Stimulated activated CD8-positive, alpha-beta memory T cell treated with anti-CD3 and anti-CD28 coated beads, Interleukin-15, amount 100 ng/mL, for 4 hours (primary cell): ENCODE results near the gene COL10A1.
"Not testable (repeated sequence)": the region's sequence is repeated elsewhere in the genome, so short reads cannot be mapped to it uniquely, and the experiment has no call there.

Experiments used
- DNase-seq, 2 donors: peaks; one replicate each; pipeline ENCODE4 v3.0.0-alpha.2; 2020; ENCODE audit warnings: low read depth in 2 of 2

The COL10A1 gene

GRCh38 chr6:116120430-116120829 is 5.5 kb downstream of the COL10A1 start:
- DNase-seq, result no peak

DNA sequence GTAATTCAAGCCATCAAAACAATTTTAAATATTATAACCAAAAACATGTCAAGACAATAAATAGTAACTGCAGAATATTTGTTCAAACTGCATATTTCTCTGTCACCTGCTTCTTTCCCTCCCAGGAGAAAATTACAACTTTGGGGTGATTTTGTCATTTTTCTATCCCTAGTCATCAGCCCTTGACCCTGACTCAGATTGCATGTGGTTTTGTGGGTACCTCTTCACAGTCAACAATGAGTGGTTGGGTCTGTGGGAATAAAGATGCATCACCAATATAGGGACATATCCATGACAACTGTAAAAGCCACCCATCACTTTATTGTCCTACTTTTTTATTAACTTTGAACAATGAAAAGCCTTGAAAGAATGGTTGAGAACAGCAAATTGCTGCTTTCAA is 7.3 kb downstream of the COL10A1 start:
- no peak for DNase-seq

DNA sequence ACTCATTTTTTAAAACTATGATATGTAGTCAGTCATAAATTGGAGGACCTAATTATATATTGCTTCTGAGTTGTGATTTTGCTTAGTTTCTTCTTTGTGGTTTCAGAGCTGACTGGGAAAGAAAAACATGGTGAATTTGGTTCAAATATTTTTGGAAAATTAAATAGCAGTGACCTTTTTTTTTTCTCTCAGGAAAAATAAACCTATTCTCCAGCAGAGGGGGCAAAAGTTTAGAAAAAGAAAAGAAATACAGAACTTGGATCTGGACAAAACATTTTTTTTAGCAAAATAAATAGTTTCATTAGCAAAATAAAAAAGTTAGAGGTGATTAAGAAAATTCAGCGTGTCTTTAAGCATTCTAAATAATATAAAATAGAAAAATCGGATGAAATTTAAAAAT is 10.2 kb downstream of the COL10A1 start:
- no peak for DNase-seq

DNA sequence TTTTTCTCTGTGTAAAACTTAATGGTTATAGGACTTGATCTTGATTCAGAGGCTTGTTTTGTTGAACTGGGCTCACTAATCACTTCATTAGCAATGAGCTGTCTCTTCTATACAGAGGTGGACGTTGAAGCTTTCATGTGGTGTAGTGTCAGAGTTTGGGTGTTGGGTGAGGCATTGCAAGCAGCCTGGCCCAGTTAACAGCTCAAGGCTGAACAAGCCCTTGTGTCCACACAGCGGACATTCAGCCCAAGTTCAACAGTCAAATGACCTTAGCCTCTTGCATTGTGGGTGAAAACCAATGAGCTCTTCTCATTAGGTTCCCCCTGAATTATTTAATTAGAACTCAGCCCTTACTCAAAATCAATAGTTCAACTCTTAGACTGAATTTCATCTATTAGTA is 12.5 kb downstream of the COL10A1 start:
- DNase-seq, result no peak

- no peak for DNase-seq
These were observed 14.1 kb downstream of the COL10A1 start for GRCh38 chr6:116111552-116112528.

- no peak for DNase-seq
These were observed 17.1 kb downstream of the COL10A1 start for GRCh38 chr6:116108836-116109235.

DNA sequence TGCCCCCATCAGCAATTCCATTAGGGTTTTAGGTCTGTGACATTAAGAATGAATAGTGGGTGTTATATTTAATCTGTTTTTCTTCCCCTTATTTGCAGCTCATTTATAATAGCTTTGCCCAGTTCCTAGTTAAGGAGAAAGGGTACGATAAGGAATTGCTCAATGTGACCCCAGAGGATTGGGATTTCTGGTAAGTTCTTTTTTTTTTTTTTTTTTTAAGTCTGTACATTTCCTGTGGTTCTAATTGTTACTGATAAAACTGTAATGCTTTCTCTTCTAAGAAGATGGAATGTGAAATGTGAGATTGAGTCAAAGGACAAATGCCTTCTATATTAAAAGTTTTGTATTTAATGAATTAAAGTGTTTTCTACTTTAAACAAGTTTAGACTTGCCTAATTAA is 19.8 kb downstream of the COL10A1 start:
- no peak for DNase-seq

DNA sequence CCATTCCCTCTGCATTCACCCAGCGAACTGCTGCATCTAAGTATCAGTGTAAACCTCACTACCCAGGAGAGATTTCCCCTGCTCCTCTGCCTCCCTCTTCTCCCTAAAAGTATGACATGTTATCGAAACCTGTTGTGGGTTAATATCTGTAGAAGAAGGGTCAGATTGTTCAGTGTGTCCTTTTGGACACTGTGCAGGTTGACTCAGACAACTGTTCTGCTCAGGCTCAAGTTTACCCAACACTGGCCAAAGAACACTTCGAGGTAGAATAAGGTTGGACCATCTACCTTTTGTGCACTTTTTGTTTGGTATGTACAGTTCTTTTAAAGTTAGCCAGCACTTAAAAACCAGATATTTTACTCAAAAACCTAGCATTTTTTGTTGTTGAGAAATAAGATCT is 20.7 kb downstream of the COL10A1 start:
- DNase-seq, result no peak

DNA sequence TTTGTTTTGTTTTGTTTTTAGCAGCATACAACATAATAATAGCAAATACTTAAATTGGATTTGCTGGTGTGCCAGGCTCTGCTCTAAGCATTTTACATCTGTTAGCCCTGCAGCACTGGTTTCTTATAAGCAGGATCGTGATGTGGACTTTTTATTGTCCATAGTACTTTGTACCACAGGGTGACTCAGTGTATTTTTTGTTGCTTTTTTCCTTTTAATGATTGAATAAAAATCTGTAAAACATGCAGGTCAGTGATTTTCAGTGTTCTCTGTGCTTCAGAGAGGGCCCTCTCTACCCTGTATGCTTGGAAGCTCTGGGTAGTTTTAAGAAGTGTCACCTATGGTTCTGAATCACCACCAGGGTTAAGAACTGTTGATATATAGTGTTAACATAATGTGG is 21.3 kb downstream of the COL10A1 start:
- no peak for DNase-seq

DNA sequence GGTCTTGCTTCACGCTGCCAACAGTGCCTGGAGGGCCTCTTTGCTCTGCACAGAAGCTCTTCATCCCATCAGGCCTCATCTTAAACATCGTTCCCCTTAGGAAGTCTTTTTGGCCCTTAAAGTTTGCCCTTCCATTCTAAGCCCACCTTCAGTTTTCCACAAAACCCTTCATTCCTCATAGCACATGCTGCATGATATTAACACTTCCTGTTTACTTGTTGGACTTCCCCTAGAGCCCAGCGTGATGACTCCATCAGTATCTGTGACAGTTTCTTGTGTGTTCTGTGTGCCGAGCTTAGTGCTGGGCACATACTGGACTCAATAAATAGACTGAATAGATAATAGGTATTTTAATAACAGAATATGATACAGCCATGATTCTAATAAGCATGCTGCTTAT is 23.1 kb downstream of the COL10A1 start:
- no peak for DNase-seq

GRCh38 chr6:116101790-116102189 is 24.1 kb downstream of the COL10A1 start:
- no peak for DNase-seq

DNA sequence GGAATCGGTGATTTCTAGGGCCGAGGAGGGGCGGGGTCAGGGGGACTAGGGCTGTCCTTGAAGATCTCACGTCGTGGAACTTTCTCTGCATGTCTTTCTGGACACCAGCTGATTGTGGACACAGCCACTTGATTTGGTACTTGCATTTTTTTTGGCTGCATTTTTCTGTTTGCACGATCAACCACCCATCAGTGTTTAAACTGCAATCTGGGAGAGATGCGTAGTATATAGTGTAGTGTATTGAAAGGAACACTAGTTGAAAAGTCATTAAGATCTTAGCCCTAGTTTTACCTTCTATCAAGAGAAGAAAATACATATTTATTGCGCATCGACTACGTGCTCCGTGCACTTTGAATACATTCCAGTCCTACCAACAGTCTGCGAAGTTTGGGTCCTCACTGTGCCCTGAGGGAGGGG is 24.6 kb downstream of the COL10A1 start:
- DNase-seq, result peak in 1 of 2 donors; percentile 46

- peak; percentile 60 to 67 for DNase-seq
These were observed 25.3 kb downstream of the COL10A1 start, which contains the start of gene NT5DC1 for GRCh38 chr6:116100419-116101301. Gene NT5DC1, plus strand, starts transcription at chr6:116100853. Its CDS starts 78 bp downstream, at chr6:116100931.

- no peak for DNase-seq
These were observed 26.9 kb downstream of the COL10A1 start for GRCh38 chr6:116099036-116099435.

GRCh38 chr6:116096979-116097816 is 28.7 kb downstream of the COL10A1 start:
- DNase-seq, result no peak

DNA sequence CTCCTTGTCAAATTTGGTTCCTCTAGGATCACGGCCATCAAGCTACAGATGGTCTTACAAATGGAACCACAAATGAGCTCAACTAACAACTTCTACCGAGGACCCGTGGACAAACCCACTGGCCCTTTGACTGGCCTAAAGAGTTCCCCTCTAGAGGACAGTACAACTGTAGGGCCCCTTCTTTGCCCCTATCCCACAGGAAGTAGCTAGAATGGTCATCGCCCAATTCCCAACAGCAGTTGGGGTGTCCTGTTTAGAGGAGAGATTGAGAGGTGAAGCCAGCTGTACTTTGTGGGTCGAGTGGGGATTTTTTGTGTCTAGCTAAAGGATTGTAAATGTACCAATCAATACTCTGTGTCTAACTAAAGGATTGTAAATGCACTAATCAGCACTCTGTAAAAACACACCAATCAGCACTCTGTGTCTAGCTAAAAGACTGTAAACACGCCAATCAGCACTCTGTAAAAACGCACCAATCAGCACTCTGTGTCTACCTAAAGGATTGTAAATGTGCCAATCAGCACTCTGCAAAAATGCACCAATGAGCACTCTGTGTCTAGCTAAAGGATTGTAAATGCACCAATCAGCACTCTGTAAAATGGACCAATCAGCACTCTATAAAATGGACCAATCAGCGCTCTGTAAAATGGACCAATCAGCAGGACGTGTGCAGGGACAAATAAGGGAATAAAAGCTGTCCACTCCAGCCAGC is 29.7 kb downstream of the COL10A1 start:
- not testable (repeated sequence) for DNase-seq

DNA sequence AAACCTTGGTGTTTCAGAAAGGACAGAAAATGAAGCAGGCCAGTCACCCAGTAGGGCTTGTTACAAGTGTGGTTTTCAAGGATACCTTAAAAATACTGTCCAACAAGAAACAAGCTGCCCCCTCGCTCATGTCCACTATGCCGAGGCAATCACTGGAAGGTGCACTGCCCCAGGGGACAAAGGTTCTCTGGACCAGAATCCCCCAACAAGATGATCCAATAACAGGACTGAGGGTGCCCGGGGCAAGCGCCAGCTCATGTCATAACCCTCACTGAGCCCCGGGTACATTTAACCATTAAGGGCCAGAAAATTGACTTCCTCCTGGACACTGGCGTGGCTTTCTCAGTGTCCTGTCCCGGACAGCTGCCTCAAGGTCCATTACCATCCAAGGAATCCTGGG is 31.9 kb downstream of the COL10A1 start:
- no peak for DNase-seq

DNA sequence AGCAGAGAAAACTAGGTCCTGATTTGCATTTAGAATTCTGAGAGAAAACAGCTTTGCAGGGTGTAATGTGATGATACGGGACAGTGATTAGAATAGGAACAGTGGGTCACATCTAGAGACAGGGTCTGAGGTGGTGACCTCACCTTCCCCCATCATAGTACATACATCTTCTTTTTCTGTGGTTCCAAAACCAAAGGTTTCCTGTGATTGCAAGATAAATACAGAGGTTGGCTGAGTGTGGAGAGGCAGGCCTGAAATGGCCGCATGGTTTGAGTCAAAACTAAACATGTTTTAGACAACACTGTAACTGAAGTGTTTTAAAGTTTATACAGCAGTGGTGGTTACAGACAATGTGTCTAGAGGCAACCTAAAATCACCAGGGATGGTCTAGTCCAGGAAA is 35.7 kb downstream of the COL10A1 start:
- no peak for DNase-seq

DNA sequence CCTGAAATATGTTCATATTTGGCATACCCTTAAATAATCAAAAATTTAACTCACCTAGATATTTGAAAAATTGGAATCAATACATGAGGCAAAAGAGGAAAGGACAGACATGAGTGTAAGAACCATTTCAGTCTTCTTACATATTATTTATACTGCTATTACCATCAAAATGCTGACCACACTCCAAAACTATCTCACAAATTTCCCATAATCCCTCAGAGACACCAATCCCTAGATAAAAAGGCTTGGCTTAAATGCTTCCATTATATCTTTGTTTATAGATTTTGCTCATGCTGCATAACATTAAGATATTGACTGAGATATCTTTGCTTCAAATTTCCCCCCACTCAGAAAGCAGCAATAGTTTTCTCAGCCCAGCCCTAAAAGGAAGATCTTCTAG is 37.0 kb downstream of the COL10A1 start:
- no peak for DNase-seq

- no peak for DNase-seq
These were observed 38.4 kb downstream of the COL10A1 start for GRCh38 chr6:116087437-116088027.
